GM12878 (cell line): ENCODE results near the gene LYRM4. TPM values are rescaled to one million over a fixed set of nuclear protein-coding genes. Genes with fewer than 3 reads are reported as not detected.

Source experiments
- ATAC-seq: fragments of 200-7000 bp; cut with Tn5 transposase; 3 replicates; pipeline ENCODE4 v1.9.1; 2020; ENCODE audit warnings: mild to moderate bottlenecking, moderate library complexity
- BruUV-seq: library from RNA; stranded (reverse); fragments of 400-500 nt; replicated peaks from 2 replicates; lab custom pipeline; 2021; lab: Mats Ljungman, UMichigan
- CTCF ChIA-PET: fragments of 300-600 bp; sonication (Branson Sonifier 250); formaldehyde crosslinking; extraction: SDS; loops from one replicate; lab custom pipeline; 2021; ENCODE audit warnings: inconsistent platforms; lab: Yijun Ruan, JAX
- POLR2A ChIA-PET: fragments of 350-600 bp; formaldehyde crosslinking; extraction: SDS; loops from one replicate; lab custom pipeline; 2021; ENCODE audit warnings: inconsistent platforms; lab: Charles Lee
- RAD21 ChIA-PET: fragments of 300-600 bp; sonication (Branson Sonifier 250); formaldehyde crosslinking; loops from one replicate; lab custom pipeline; 2023; ENCODE audit warnings: antibody characterized with exemption; ENCODE audit not compliant: unreplicated experiment; lab: Charles Lee
- SMC1A ChIA-PET: fragments of 300-600 bp; sonication (Branson Sonifier 250); formaldehyde crosslinking; loops from one replicate; lab custom pipeline; 2023; ENCODE audit not compliant: unreplicated experiment, uncharacterized antibody; lab: Charles Lee
- DNase-seq: peaks from one replicate; pipeline ENCODE4 v3.0.0-alpha.2; 2011; ENCODE audit warnings: low read depth, low spot score
- FAIRE-seq: peaks from 3 replicates; lab custom pipeline; 2011; peaks lifted over from hg19 to GRCh38; lab: Jason Lieb, UNC
- H2AFZ ChIP-seq: 2 replicates; pipeline ENCODE4 v1.6.0; 2011; ENCODE audit warnings: low read depth, low read length, control low read depth; ENCODE audit not compliant: control insufficient read depth
- H3K27ac ChIP-seq: 2 replicates; pipeline ENCODE4 v1.5.1; 2011; ENCODE audit warnings: control low read depth; ENCODE audit not compliant: control insufficient read depth, insufficient read depth
- H3K27me3 ChIP-seq, 2 experiments: replicated peaks in 1 of 2; 2 replicates each; pipeline versions ENCODE4 v1.6.0 to v1.6.1; 2011; ENCODE audit warnings: low read length in 1 of 2; ENCODE audit not compliant: control insufficient read depth in 2 of 2, insufficient read depth in 2 of 2
- H3K36me3 ChIP-seq, 2 experiments: 2 replicates each; pipeline ENCODE4 v1.5.1; 2011; ENCODE audit warnings: low read length in 1 of 2; ENCODE audit not compliant: control insufficient read depth in 2 of 2, insufficient read depth in 2 of 2
- H3K4me1 ChIP-seq: 2 replicates; pipeline ENCODE4 v1.6.1; 2011; ENCODE audit warnings: mild to moderate bottlenecking, low read length, moderate library complexity, mixed read lengths; ENCODE audit not compliant: control insufficient read depth, insufficient read depth
- H3K4me2 ChIP-seq: 2 replicates; pipeline ENCODE4 v1.6.0; 2011; ENCODE audit warnings: control low read depth; ENCODE audit not compliant: control insufficient read depth, insufficient read depth
- H3K4me3 ChIP-seq: fragments of 200-600 bp; sonication (generic); 2 replicates; pipeline ENCODE4 v1.5.1; 2016
- H3K79me2 ChIP-seq: 2 replicates; pipeline ENCODE4 v1.6.0; 2011; ENCODE audit warnings: low read length; ENCODE audit not compliant: control insufficient read depth, insufficient read depth
- H3K9ac ChIP-seq: 2 replicates; pipeline ENCODE4 v1.8.0; 2011; ENCODE audit warnings: low read length, control low read depth, mixed read lengths; ENCODE audit not compliant: control insufficient read depth, insufficient read depth
- H3K9me3 ChIP-seq: replicated peaks from 3 replicates; pipeline ENCODE4 v1.5.1; 2011; ENCODE audit warnings: mild to moderate bottlenecking, low read length; ENCODE audit not compliant: control insufficient read depth, insufficient read depth
- H4K20me1 ChIP-seq: 2 replicates; pipeline ENCODE4 v1.6.0; 2011; ENCODE audit not compliant: control insufficient read depth, insufficient read depth
- CREM ChIP-seq: IDR thresholded peaks from 2 replicates; pipeline ENCODE4 v1.6.1; 2014; ENCODE audit warnings: antibody characterized with exemption, low read depth
- EP300 ChIP-seq, 2 experiments: fragments of 150-350 bp in 1 of 2; IDR thresholded peaks; 2 replicates each; pipeline ENCODE4 v1.6.1; 2011 to 2012; ENCODE audit warnings: low read depth in 2 of 2, low read length in 2 of 2, borderline replicate concordance in 1 of 2, improper control_type of control experiment in 1 of 2, inconsistent platforms in 1 of 2; ENCODE audit not compliant: control insufficient read depth in 1 of 2
- FOXM1 ChIP-seq: IDR thresholded peaks from 2 replicates; pipeline ENCODE4 v1.6.1; 2012; ENCODE audit warnings: low read depth, mild to moderate bottlenecking, inconsistent platforms, low read length, moderate library complexity
- RB1 ChIP-seq: fragments of 450-650 bp; formaldehyde crosslinking; IDR thresholded peaks from 2 replicates; pipeline ENCODE4 v1.6.1; 2017; ENCODE audit warnings: mild to moderate bottlenecking, borderline replicate concordance
- RCOR1 ChIP-seq: conservative IDR thresholded peaks from 2 replicates; pipeline ENCODE4 v1.6.1; 2012; ENCODE audit warnings: low read depth, low read length, improper control_type of control experiment
- RELA ChIP-seq: fragments of 450-650 bp; IDR thresholded peaks from 2 replicates; pipeline ENCODE4 v1.8.0; 2014; ENCODE audit warnings: borderline replicate concordance; ENCODE audit not compliant: partially characterized antibody
- RFX5 ChIP-seq: IDR thresholded peaks from 2 replicates; pipeline ENCODE4 v1.6.1; 2011; ENCODE audit warnings: low read depth, low read length, improper control_type of control experiment
- SIN3A ChIP-seq: IDR thresholded peaks from 2 replicates; pipeline ENCODE4 v1.6.1; 2012; ENCODE audit warnings: low read depth, low read length, improper control_type of control experiment
- SIX5 ChIP-seq: IDR thresholded peaks from 2 replicates; pipeline ENCODE4 v1.6.1; 2011; ENCODE audit warnings: mild to moderate bottlenecking, low read depth, low read length, moderate library complexity; ENCODE audit not compliant: severe bottlenecking
- YY1 ChIP-seq: IDR thresholded peaks from 2 replicates; pipeline ENCODE4 v1.6.1; 2011; ENCODE audit warnings: low read depth, mild to moderate bottlenecking, low read length
- ZBED1 ChIP-seq: IDR thresholded peaks from 2 replicates; pipeline ENCODE4 v1.6.1; 2016; ENCODE audit warnings: borderline replicate concordance
- ZNF24 ChIP-seq: fragments of 450-650 bp; IDR thresholded peaks from 2 replicates; pipeline ENCODE4 v1.6.1; 2017; ENCODE audit warnings: antibody characterized with exemption, mild to moderate bottlenecking
- ZSCAN29 ChIP-seq: fragments of 450-650 bp; IDR thresholded peaks from 2 replicates; pipeline ENCODE4 v1.6.1; 2017; ENCODE audit warnings: mild to moderate bottlenecking, moderate library complexity
- WGBS: methylation state at CpG from one replicate; pipeline ENCODE4 v1.1.6; 2016; ENCODE audit warnings: low lambda C conversion rate; ENCODE audit not compliant: insufficient replicate concordance, insufficient coverage; ENCODE audit errors: missing lambda C conversion rate; 5-methylcytosine and 5-hydroxymethylcytosine counted together
- in situ Hi-C: fragments of 300-500 bp; cut with MboI; formaldehyde crosslinking; loops from 9 replicates; pipeline ENCODE4 v1.14.3; 2018; ENCODE audit warnings: mixed read lengths
- intact Hi-C: fragments of 100-400 bp; cut with micrococcal nuclease; formaldehyde crosslinking; loops from one replicate; pipeline ENCODE4 v1.14.2; 2022; ENCODE audit not compliant: unreplicated experiment
- polyA plus RNA-seq, 11 experiments: library from polyadenylated mRNA; depleted of rRNA in 4 of 11; unstranded in 6 of 11; stranded (reverse) in 5 of 11; fragments of >200 nt; fragmentation: Nextera tagmentation in 4 of 11; fragmentation: Illumina TruSeq in 1 of 11; extraction: Ambion mirVana in 4 of 11; extraction: Trizol in 1 of 11; gene quantifications; 1 replicate in 1 of 11; 2 replicates in 10 of 11; pipeline versions ENCODE4 v1.2.1 to v1.2.3, GENCODE V29; 2011 to 2016; ENCODE audit warnings: inconsistent platforms in 2 of 11, missing spikeins in 2 of 11, low read depth in 1 of 11
- total RNA-seq, 4 experiments: library from RNA; depleted of rRNA in 3 of 4; stranded (reverse); fragments of >200 nt in 3 of 4; fragmentation: Illumina TruSeq in 1 of 4; extraction: Trizol in 1 of 4; gene quantifications; 2 replicates each; pipeline versions ENCODE4 v1.2.1 to v1.2.3, GENCODE V29; 2013 to 2021
- TF ChIP-seq, protein P1 (sequence below): IDR thresholded peaks from 2 replicates; pipeline ENCODE4 v1.6.1; 2011; ENCODE audit warnings: low read depth, mild to moderate bottlenecking, low read length, moderate library complexity, borderline replicate concordance; ENCODE audit errors: extremely low read depth
- TF ChIP-seq, protein P2 (sequence below): IDR thresholded peaks from 2 replicates; pipeline ENCODE4 v1.6.1; 2012; ENCODE audit warnings: low read length, inconsistent platforms
- TF ChIP-seq, protein P3 (sequence below), 3 experiments: IDR thresholded peaks in 2 of 3; conservative IDR thresholded peaks in 1 of 3; 2 replicates each; pipeline ENCODE4 v1.5.1; 2011; ENCODE audit warnings: low read depth in 3 of 3, low read length in 3 of 3, mild to moderate bottlenecking in 3 of 3, control low read depth in 2 of 3, moderate library complexity in 2 of 3, inconsistent platforms in 1 of 3, mixed read lengths in 1 of 3; ENCODE audit not compliant: control insufficient read depth in 2 of 3, insufficient read depth in 1 of 3; ENCODE audit errors: extremely low read depth in 1 of 3
- TF ChIP-seq, protein P4 (sequence below): fragments of 150-350 bp; IDR thresholded peaks from 2 replicates; pipeline ENCODE4 v1.6.1; 2014; ENCODE audit warnings: mild to moderate bottlenecking, low read depth, low read length
- TF ChIP-seq, protein P5 (sequence below): fragments of 450-650 bp; IDR thresholded peaks from 2 replicates; pipeline ENCODE4 v1.6.1; 2016; ENCODE audit warnings: mild to moderate bottlenecking

LYRM4 gene
- total and polyA plus RNA-seq, 10 of the 15 experiments (the other 5 are each of a cell fraction or from before 2014, with no cell fraction given) = 32.7 to 66.8 (median 44.0) TPM

DNA sequence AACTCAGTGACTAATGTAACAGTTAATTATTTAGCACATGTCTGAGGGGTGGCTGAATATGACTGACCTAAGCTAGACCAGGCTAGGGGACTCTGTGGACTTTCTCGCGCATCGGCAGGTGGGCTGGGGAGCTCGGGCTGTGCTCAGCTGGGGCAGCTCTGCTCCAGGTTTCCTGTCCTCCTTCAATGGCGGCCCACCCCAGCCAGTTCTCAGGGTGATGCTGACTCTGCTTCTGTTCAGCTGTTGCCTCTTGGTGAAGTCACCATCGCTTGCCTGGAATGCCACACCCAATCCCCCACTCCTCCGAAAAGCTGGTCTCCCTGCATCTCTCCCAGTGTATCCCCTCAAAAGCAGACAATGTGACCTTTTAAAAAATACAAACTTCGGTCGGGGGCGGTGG lies 155.6 kb downstream of the LYRM4 start:
- Histone ChIP-seq H3K27ac (no peak overlapping the region), H3K27me3 (no peaks in the 10 kb centered on the region), H3K9ac (no peak overlapping the region), H3K36me3 (no peaks in the 10 kb centered on the region), H2AFZ (no peak overlapping the region), H3K4me2 (no peak overlapping the region), H3K4me1 (no peaks in the 10 kb centered on the region), H4K20me1 (no peaks in the 10 kb centered on the region), H3K4me3 (no peak overlapping the region), H3K9me3 (no peaks in the 10 kb centered on the region), H3K79me2 (no peaks in the 10 kb centered on the region)
- in situ Hi-C loops = no loop called here
- BruUV-seq = no TSS peak
- 97% methylated on average over 10 of the region's 10 CpGs for WGBS
- no peak for DNase-seq
- no peak for FAIRE-seq
- ChIA-PET RAD21 (no interaction called here), SMC1A (no interaction called here), CTCF (no interaction called here), POLR2A (no interaction called here)
- no peak for ATAC-seq
- intact Hi-C loops = no loop called here
- TF ChIP-seq, protein P1, sequence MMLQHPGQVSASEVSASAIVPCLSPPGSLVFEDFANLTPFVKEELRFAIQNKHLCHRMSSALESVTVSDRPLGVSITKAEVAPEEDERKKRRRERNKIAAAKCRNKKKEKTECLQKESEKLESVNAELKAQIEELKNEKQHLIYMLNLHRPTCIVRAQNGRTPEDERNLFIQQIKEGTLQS = no peak
- TF ChIP-seq, protein P2, sequence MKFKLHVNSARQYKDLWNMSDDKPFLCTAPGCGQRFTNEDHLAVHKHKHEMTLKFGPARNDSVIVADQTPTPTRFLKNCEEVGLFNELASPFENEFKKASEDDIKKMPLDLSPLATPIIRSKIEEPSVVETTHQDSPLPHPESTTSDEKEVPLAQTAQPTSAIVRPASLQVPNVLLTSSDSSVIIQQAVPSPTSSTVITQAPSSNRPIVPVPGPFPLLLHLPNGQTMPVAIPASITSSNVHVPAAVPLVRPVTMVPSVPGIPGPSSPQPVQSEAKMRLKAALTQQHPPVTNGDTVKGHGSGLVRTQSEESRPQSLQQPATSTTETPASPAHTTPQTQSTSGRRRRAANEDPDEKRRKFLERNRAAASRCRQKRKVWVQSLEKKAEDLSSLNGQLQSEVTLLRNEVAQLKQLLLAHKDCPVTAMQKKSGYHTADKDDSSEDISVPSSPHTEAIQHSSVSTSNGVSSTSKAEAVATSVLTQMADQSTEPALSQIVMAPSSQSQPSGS = no peak
- no peak for TF ChIP-seq ZSCAN29
- no peak for TF ChIP-seq YY1
- TF ChIP-seq SIX5 = no peak
- no peak for TF ChIP-seq RCOR1
- no peak for TF ChIP-seq FOXM1
- TF ChIP-seq, protein P3, sequence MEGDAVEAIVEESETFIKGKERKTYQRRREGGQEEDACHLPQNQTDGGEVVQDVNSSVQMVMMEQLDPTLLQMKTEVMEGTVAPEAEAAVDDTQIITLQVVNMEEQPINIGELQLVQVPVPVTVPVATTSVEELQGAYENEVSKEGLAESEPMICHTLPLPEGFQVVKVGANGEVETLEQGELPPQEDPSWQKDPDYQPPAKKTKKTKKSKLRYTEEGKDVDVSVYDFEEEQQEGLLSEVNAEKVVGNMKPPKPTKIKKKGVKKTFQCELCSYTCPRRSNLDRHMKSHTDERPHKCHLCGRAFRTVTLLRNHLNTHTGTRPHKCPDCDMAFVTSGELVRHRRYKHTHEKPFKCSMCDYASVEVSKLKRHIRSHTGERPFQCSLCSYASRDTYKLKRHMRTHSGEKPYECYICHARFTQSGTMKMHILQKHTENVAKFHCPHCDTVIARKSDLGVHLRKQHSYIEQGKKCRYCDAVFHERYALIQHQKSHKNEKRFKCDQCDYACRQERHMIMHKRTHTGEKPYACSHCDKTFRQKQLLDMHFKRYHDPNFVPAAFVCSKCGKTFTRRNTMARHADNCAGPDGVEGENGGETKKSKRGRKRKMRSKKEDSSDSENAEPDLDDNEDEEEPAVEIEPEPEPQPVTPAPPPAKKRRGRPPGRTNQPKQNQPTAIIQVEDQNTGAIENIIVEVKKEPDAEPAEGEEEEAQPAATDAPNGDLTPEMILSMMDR (IDR thresholded peaks at IDR 0.05 in 2 of 3, conservative IDR thresholded peaks at IDR 0.05 in 1 of 3; ENCODE audit: control insufficient read depth in 2 of 3, extremely low read depth in 1 of 3, insufficient read depth in 1 of 3, low read depth in 3 of 3, low read length in 3 of 3) = no peak
- TF ChIP-seq RB1 = no peak
- TF ChIP-seq, protein P4, sequence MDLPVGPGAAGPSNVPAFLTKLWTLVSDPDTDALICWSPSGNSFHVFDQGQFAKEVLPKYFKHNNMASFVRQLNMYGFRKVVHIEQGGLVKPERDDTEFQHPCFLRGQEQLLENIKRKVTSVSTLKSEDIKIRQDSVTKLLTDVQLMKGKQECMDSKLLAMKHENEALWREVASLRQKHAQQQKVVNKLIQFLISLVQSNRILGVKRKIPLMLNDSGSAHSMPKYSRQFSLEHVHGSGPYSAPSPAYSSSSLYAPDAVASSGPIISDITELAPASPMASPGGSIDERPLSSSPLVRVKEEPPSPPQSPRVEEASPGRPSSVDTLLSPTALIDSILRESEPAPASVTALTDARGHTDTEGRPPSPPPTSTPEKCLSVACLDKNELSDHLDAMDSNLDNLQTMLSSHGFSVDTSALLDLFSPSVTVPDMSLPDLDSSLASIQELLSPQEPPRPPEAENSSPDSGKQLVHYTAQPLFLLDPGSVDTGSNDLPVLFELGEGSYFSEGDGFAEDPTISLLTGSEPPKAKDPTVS = no peak
- TF ChIP-seq ZBED1 = no peak
- no peak for TF ChIP-seq RELA
- no peak for TF ChIP-seq RFX5
- TF ChIP-seq EP300 (IDR thresholded peaks at IDR 0.05; ENCODE audit: borderline replicate concordance in 1 of 2, control insufficient read depth in 1 of 2, low read depth in 2 of 2, low read length in 2 of 2) = no peak
- no peak for TF ChIP-seq CREM
- TF ChIP-seq SIN3A = no peak
- TF ChIP-seq, protein P5, sequence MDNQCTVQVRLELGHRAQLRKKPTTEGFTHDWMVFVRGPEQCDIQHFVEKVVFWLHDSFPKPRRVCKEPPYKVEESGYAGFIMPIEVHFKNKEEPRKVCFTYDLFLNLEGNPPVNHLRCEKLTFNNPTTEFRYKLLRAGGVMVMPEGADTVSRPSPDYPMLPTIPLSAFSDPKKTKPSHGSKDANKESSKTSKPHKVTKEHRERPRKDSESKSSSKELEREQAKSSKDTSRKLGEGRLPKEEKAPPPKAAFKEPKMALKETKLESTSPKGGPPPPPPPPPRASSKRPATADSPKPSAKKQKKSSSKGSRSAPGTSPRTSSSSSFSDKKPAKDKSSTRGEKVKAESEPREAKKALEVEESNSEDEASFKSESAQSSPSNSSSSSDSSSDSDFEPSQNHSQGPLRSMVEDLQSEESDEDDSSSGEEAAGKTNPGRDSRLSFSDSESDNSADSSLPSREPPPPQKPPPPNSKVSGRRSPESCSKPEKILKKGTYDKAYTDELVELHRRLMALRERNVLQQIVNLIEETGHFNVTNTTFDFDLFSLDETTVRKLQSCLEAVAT = no peak
- TF ChIP-seq ZNF24 = no peak
